GM23248 (cell line): ENCODE measurements around the gene AKT3.

Experiments
- EZH2 ChIP-seq: fragments of 200-600 bp; sonication (generic); IDR thresholded peaks from 2 replicates; pipeline ENCODE4 v1.6.1; 2018; ENCODE audit warnings: antibody characterized with exemption, mild to moderate bottlenecking; ENCODE audit not compliant: insufficient read depth, poor library complexity, severe bottlenecking
- EZH2phosphoT487 ChIP-seq: fragments of 200-600 bp; sonication (generic); IDR thresholded peaks from 2 replicates; pipeline ENCODE4 v1.6.1; 2018; ENCODE audit warnings: antibody characterized with exemption, moderate library complexity, mild to moderate bottlenecking, low read depth; ENCODE audit not compliant: insufficient read depth

DNA sequence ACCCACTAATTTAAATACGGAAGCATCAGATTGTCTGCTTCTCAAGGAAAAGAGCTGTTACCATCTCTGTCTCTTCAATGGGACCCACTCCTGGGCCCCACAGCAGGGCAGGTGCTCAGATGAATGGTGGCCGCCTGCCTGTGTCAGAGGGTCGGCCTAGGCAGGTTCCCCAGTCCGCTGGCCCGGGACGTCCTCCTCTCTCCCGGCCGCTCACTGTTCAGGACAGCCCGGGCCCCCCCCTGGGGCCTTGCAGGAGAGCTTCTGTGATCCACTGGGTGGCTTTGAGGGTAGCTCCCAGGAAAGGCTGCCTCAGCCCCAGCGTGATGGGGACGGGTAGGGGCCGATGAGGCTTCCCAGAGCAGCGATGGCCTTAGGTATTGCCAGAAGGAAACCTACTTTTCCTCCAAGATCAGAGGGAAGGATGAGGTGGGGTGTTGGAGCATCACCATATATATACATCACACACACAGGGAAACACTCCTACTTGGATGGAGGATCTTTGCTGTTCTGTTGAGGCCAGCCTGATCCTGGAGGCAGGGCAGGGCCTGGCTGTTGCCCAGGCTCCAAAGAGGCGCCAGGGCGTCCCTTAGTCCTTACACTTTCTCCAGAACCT is 362.9 kb downstream of the AKT3 start:
- TF ChIP-seq EZH2 (no peak), EZH2phosphoT487 (no peak)
